Measurements from ENCODE around the gene PUM1. TPM values are rescaled to one million over a fixed set of nuclear protein-coding genes. Genes with fewer than 3 reads are reported as not detected.

The PUM1 gene
- total and polyA plus RNA-seq, 2 of the 4 experiments (the other 2 are of a cell fraction) = 75.4 to 137 TPM

- Histone ChIP-seq H3K27me3 (ENCODE audit: control insufficient read depth, insufficient read depth, low read length) (no peaks in the 10 kb centered on the region), H3K9me3 (ENCODE audit: control insufficient read depth, insufficient read depth, low read length) (no peaks in the 10 kb centered on the region), H3K9ac (ENCODE audit: low read depth, low read length) (no peak overlapping the region), H3K18ac (ENCODE audit: low read depth, low read length) (no peak overlapping the region), H3K36me3 (ENCODE audit: control insufficient read depth, insufficient read depth, low read length) (no peaks in the 10 kb centered on the region), H2AK5ac (ENCODE audit: low read depth, low read length) (no peak overlapping the region), H3K4me1 (ENCODE audit: control insufficient read depth, insufficient read depth, low read length) (peaks cover 16% of the 10 kb centered on the region), H2BK20ac (ENCODE audit: low read depth, low read length) (no peak overlapping the region), H4K20me1 (ENCODE audit: insufficient read depth, low read length) (no peaks in the 10 kb centered on the region), H3K79me1 (ENCODE audit: low read depth in 1 of 2, low read length in 2 of 2) (no peaks in the 10 kb centered on the region), H3K56ac (ENCODE audit: extremely low read depth, insufficient read depth, low read length) (no peak overlapping the region), H4K91ac (ENCODE audit: insufficient read depth, low read depth, low read length) (no peak overlapping the region), H2BK120ac (ENCODE audit: low read depth, low read length) (no peak overlapping the region), H3K4me3 (ENCODE audit: insufficient read depth, low read depth, low read length) (no peak overlapping the region), H3K9me1 (ENCODE audit: insufficient read depth, low read length) (peaks cover 15% of the 10 kb centered on the region), H4K5ac (ENCODE audit: low read depth, low read length) (no peak overlapping the region), H2AFZ (replicated peaks; ENCODE audit: low read length, poor library complexity) (no peak overlapping the region), H4K8ac (ENCODE audit: low read depth in 2 of 2, low read length in 2 of 2) (no peak overlapping the region), H2BK5ac (ENCODE audit: low read depth, low read length, poor library complexity, severe bottlenecking) (no peak overlapping the region), H3K4ac (ENCODE audit: low read depth, low read length) (no peak overlapping the region), H3K27ac (ENCODE audit: insufficient read depth, low read length) (no peak overlapping the region), H2AK9ac (replicated peaks; ENCODE audit: low read depth, low read length, poor library complexity) (no peak overlapping the region), H3K14ac (replicated peaks; ENCODE audit: low read depth, low read length) (no peak overlapping the region), H3K4me2 (ENCODE audit: low read depth, low read length) (no peak overlapping the region), H2BK15ac (ENCODE audit: low read depth, low read length) (no peak overlapping the region), H3K23ac (ENCODE audit: low read depth, low read length) (no peak overlapping the region)
- intact Hi-C loops (cut with micrococcal nuclease) = no loop called here
- POLR2A ChIA-PET (ENCODE audit: unreplicated experiment) = no interaction called here
- TF ChIP-seq RFX5 (IDR thresholded peaks at IDR 0.05; ENCODE audit: low read depth, low read length) (no peak), NFE2L2 (IDR thresholded peaks at IDR 0.05; ENCODE audit: low read depth, low read length) (no peak), USF2 (IDR thresholded peaks at IDR 0.05; ENCODE audit: low read depth, low read length) (no peak), RAD21 (IDR thresholded peaks at IDR 0.05; ENCODE audit: low read length) (no peak), RCOR1 (IDR thresholded peaks at IDR 0.05; ENCODE audit: insufficient replicate concordance, low read length) (no peak), POLR2A (IDR thresholded peaks at IDR 0.05; ENCODE audit: low read depth, low read length) (no peak), CTCF (conservative IDR thresholded peaks at IDR 0.05; ENCODE audit: low read depth, low read length) (no peak), SMC3 (IDR thresholded peaks at IDR 0.05; ENCODE audit: low read depth, low read length) (no peak), ELK1 (IDR thresholded peaks at IDR 0.05; ENCODE audit: borderline replicate concordance, low read depth, low read length) (no peak), BHLHE40 (IDR thresholded peaks at IDR 0.05; ENCODE audit: low read depth, low read length) (no peak), CHD1 (IDR thresholded peaks at IDR 0.05; ENCODE audit: low read depth, low read length) (no peak), FOS (IDR thresholded peaks at IDR 0.05; ENCODE audit: low read depth, low read length) (no peak), MAFK (IDR thresholded peaks at IDR 0.05; ENCODE audit: low read depth, low read length) (no peak), CEBPB (IDR thresholded peaks at IDR 0.05; ENCODE audit: low read depth, low read length) (no peak), MXI1 (IDR thresholded peaks at IDR 0.05; ENCODE audit: borderline replicate concordance, low read depth, low read length) (no peak), MAZ (IDR thresholded peaks at IDR 0.05; ENCODE audit: borderline replicate concordance, low read depth, low read length) (no peak)
- WGBS, 2 experiments (ENCODE audit: extremely low coverage in 2 of 2, insufficient read length in 1 of 2) = 73% methylated on average over 2 of the region's 6 CpGs; no CpG with 5 or more reads in 1 of the 2 experiments
- dilution Hi-C loops (cut with HindIII; ENCODE audit: low sequenced_read_pairs, unreplicated experiment) = no loop called here
- no peak for DNase-seq
- no TSS peak for BruUV-seq (replicated peaks)
- ATAC-seq (ENCODE audit: low read depth) = no peak
- in situ Hi-C loops (cut with MboI; ENCODE audit: low sequenced_read_pairs) = no loop called here
- CTCF ChIA-PET = no interaction called here
Measured at GRCh38 chr1:31099293-31100032, 33.9 kb upstream of the PUM1 start.

Data from IMR-90 (cell line).